ENCODE measurements around the gene SLC6A2. TPM values are rescaled to one million over a fixed set of nuclear protein-coding genes. Genes with fewer than 3 reads are reported as not detected.

Gene SLC6A2
- total RNA-seq, 6 experiments from 2014 or later: 0.37 to 2.9 (median 0.37) TPM; not detected in 3

GRCh38 chr16:55682086-55682485 is 26.3 kb downstream of the SLC6A2 start:
- H3K4me1 ChIP-seq: no peaks in the 10 kb centered on the region
- H3K4me3 ChIP-seq: no peak overlapping the region
- 79% methylated on average over 7 of the region's 7 CpGs for WGBS (ENCODE audit: insufficient coverage, low coverage, low lambda C conversion rate, missing lambda C conversion rate)
- H3K27me3 ChIP-seq: no peaks in the 10 kb centered on the region
- DNase-seq (no peak), ATAC-seq (no peak)
- H3K9me3 ChIP-seq: no peaks in the 10 kb centered on the region
- intact Hi-C loops (cut with DNase I): no loop called here
- no peaks in the 10 kb centered on the region for H3K36me3 ChIP-seq
- no peak for TF ChIP-seq CTCF (IDR thresholded peaks at IDR 0.05)
- TF ChIP-seq POLR2A (IDR thresholded peaks at IDR 0.05): no peak
- H3K27ac ChIP-seq: no peak overlapping the region

GRCh38 chr16:55685973-55686372 is 30.2 kb downstream of the SLC6A2 start:
- Histone ChIP-seq H3K27ac (no peak overlapping the region), H3K27me3 (no peaks in the 10 kb centered on the region), H3K4me3 (no peak overlapping the region), H3K9me3 (no peaks in the 10 kb centered on the region), H3K36me3 (no peaks in the 10 kb centered on the region), H3K4me1 (no peaks in the 10 kb centered on the region)
- DNase-seq (no peak), ATAC-seq (no peak)
- intact Hi-C loops (cut with DNase I): no loop called here
- TF ChIP-seq CTCF (IDR thresholded peaks at IDR 0.05) (no peak), POLR2A (IDR thresholded peaks at IDR 0.05) (no peak)
- WGBS (ENCODE audit: insufficient coverage, low coverage, low lambda C conversion rate, missing lambda C conversion rate): 100% methylated on average over 1 of the region's 1 CpG

GRCh38 chr16:55686671-55687070 is 30.9 kb downstream of the SLC6A2 start:
- DNase-seq: no peak
- H3K36me3 ChIP-seq: no peaks in the 10 kb centered on the region
- H3K27ac ChIP-seq: no peak overlapping the region
- no peaks in the 10 kb centered on the region for H3K27me3 ChIP-seq
- intact Hi-C loops (cut with DNase I): no loop called here
- WGBS (ENCODE audit: insufficient coverage, low coverage, low lambda C conversion rate, missing lambda C conversion rate): 71% methylated on average over 1 of the region's 1 CpG
- H3K4me1 ChIP-seq: no peaks in the 10 kb centered on the region
- ATAC-seq: no peak
- H3K4me3 ChIP-seq: no peak overlapping the region
- no peak for TF ChIP-seq POLR2A (IDR thresholded peaks at IDR 0.05)
- TF ChIP-seq CTCF (IDR thresholded peaks at IDR 0.05): no peak
- H3K9me3 ChIP-seq: no peaks in the 10 kb centered on the region

GRCh38 chr16:55687802-55688201 is 32.0 kb downstream of the SLC6A2 start:
- Histone ChIP-seq H3K4me3 (no peak overlapping the region), H3K27me3 (no peaks in the 10 kb centered on the region), H3K9me3 (no peaks in the 10 kb centered on the region), H3K4me1 (no peaks in the 10 kb centered on the region), H3K36me3 (no peaks in the 10 kb centered on the region), H3K27ac (no peak overlapping the region)
- intact Hi-C loops (cut with DNase I): no loop called here
- DNase-seq (no peak), ATAC-seq (no peak)
- WGBS (ENCODE audit: insufficient coverage, low coverage, low lambda C conversion rate, missing lambda C conversion rate): 42% methylated on average over 2 of the region's 2 CpGs
- no peak for TF ChIP-seq POLR2A (IDR thresholded peaks at IDR 0.05)
- TF ChIP-seq CTCF (IDR thresholded peaks at IDR 0.05): no peak

- TF ChIP-seq CTCF (IDR thresholded peaks at IDR 0.05) (no peak), POLR2A (IDR thresholded peaks at IDR 0.05) (no peak)
- Histone ChIP-seq H3K9me3 (no peaks in the 10 kb centered on the region), H3K4me1 (no peaks in the 10 kb centered on the region), H3K4me3 (no peak overlapping the region), H3K36me3 (no peaks in the 10 kb centered on the region), H3K27me3 (no peaks in the 10 kb centered on the region), H3K27ac (no peak overlapping the region)
- ATAC-seq (no peak), DNase-seq (no peak)
- intact Hi-C loops (cut with DNase I): no loop called here
- 32% methylated on average over 1 of the region's 1 CpG for WGBS (ENCODE audit: insufficient coverage, low coverage, low lambda C conversion rate, missing lambda C conversion rate)
Measured at GRCh38 chr16:55690841-55691240, 35.1 kb downstream of the SLC6A2 start.

Measured in right lobe of liver (tissue), 6 donors.